VCaP (cell line): ENCODE data around the gene CD320.
"Not testable (repeated sequence)": the region's sequence is repeated elsewhere in the genome, so short reads cannot be mapped to it uniquely, and the experiment has no call there.

ENCODE experiments used
- H3K27ac ChIP-seq: fragments of 450-650 bp; 2 replicates; pipeline ENCODE4 v1.5.1; 2017
- CTCF ChIP-seq: fragments of 450-650 bp; conservative IDR thresholded peaks from 2 replicates; pipeline ENCODE4 v1.5.1; 2017; ENCODE audit warnings: mild to moderate bottlenecking, moderate library complexity

Gene CD320

GRCh38 chr19:8307965-8308866 is at the start of gene CD320:
CD320 (minus strand) TSS chr19:8308358; CDS start chr19:8308290, 68 bp downstream.
- TF ChIP-seq CTCF = no peak
- peak within 1 kb of the TSS; percentile 70 for H3K27ac ChIP-seq

GRCh38 chr19:8357007-8357521 is 48.9 kb upstream of the CD320 start:
- H3K27ac ChIP-seq = no peak overlapping the region
- no peak for TF ChIP-seq CTCF

- TF ChIP-seq CTCF = no peak
- no peak overlapping the region for H3K27ac ChIP-seq
These were observed 47.7 kb upstream of the CD320 start for GRCh38 chr19:8355631-8356402.

- not testable (repeated sequence) for H3K27ac ChIP-seq
These were observed 44.7 kb upstream of the CD320 start for GRCh38 chr19:8352845-8353244.

GRCh38 chr19:8352134-8352827 is 44.1 kb upstream of the CD320 start:
- H3K27ac ChIP-seq = no peak overlapping the region
- no peak for TF ChIP-seq CTCF

GRCh38 chr19:8349629-8350372 is 41.6 kb upstream of the CD320 start:
- H3K27ac ChIP-seq = not testable (repeated sequence)

GRCh38 chr19:8343483-8343844 is 35.3 kb upstream of the CD320 start:
- TF ChIP-seq CTCF = no peak
- H3K27ac ChIP-seq = no peak overlapping the region
